Hippocampal formation (tissue), 2 donors: ENCODE measurements around the gene ASXL2.
"Not testable (repeated sequence)": the region's sequence is repeated elsewhere in the genome, so short reads cannot be mapped to it uniquely, and the experiment has no call there.

Experiments
- DNase-seq, 2 donors: peaks; one replicate each; lab custom pipeline; 2025; lab: John Stamatoyannopoulos, UW

ASXL2 gene

DNA sequence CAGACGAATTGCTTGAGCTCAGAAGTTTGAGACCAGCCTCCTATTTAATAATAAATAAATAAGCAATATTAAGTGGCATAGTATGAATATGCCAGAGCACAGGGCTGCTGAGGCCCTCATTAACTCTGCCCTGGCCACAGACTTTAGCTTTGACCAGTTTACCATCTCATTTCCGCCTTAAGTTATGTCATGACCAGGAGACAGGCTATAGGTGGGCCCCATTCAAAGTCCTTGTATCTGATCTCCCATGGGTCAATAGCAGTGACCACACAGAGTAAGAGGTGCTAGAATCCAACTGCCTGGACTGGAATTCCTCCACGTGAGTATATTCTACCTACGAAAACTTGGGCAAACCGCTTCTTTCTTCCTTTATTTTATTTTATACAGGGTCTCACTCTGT, 13.4 kb upstream of the ASXL2 start:
- no peak for DNase-seq

GRCh38 chr2:25887624-25888242, 9.4 kb upstream of the ASXL2 start:
- no peak for DNase-seq

DNA sequence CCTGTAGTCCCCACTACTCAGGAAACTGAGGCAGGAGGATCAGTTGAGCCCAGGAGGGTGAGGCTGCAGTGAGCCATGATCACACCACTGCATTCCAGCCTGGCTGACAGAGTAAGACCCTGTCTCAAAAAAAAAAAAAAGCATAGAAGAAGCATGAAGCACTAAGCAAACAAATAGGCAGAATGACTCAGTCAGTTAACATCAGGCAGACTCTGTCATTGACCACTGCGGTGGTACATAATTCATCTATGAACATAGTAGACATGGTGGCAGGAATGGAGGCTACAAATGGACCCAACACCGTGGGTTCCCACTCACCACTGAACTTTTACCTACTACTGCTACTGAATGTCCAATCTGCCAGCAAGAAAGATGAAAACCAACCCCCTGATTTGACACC, 7.6 kb upstream of the ASXL2 start:
- DNase-seq: no peak

DNA sequence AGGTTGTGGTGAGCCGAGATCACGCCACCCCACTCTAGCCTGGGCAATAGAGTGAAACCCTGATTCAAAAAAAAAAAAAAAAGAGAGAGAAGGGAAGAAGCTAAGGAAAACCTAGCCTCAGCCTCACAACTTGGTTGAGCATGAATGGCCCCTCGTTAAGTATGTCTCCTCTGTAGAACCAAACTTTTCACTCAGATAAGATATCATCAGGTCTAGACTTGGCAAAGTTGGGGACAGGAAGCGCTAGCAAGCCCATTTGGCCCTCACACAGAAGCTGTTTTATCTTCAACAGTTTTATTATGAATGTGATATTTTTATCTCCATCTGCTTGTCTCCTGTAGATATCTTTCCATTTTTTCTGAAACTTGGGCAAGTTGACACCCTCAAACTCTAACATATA, 3.5 kb upstream of the ASXL2 start:
- no peak for DNase-seq

GRCh38 chr2:25879133-25879730, 945 bp upstream of the ASXL2 start:
- no peak for DNase-seq

- DNase-seq: peak; percentile 59 to 60
Measured at GRCh38 chr2:25877431-25878360, 591 bp downstream of the ASXL2 start.

- DNase-seq: no peak
Measured at GRCh38 chr2:25872134-25872533, 6.2 kb downstream of the ASXL2 start.

DNA sequence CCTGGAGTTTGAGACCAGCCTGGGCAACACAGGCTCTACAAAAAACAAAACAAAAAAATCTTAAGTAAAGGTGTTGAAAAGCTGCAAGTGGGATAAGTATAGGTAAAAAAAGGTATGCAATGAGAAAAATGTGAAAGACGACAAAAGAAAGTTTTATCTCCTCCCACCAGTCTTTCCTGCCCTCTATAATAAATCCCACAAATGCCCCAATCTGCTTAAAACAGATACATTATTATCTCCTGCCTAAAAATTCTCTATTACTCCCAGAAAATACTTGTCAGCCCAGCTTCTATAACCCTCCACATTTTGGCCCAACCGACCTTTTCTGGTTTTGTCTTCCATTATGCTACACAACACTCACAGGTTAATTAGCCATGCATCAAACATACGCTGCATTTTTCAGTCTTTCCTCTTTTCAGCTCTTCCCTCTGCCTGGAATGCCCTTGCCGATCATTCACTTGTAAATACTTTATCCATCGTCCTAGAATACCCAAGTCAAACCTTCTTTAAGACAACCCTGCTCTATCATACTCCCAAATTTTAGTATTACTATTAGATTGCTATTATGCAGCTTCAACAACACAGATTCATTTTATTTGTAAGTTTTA, 10.8 kb downstream of the ASXL2 start:
- DNase-seq: no peak

GRCh38 chr2:25856377-25856776, 21.9 kb downstream of the ASXL2 start:
- no peak for DNase-seq

DNA sequence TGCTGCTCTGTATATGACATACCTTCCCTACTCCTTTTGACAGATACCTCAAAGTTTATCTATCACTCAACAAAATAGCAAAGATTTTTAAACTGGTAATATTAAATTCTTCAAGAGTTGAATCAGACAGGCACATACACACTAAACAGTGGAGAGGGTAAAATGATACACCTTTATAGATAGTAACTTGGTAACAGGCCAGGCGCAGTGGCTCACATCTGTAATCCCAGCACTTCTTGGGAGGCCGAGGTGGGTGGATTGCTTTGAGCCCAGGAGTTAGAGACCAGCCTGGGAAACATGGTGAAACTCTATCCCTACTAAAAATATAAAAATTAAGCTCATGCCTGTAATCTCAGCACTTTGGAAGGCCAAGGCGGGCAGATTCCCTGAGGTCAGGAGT, 23.2 kb downstream of the ASXL2 start:
- no peak for DNase-seq

- no peak for DNase-seq
Measured at GRCh38 chr2:25854613-25855012, 23.7 kb downstream of the ASXL2 start.

DNA sequence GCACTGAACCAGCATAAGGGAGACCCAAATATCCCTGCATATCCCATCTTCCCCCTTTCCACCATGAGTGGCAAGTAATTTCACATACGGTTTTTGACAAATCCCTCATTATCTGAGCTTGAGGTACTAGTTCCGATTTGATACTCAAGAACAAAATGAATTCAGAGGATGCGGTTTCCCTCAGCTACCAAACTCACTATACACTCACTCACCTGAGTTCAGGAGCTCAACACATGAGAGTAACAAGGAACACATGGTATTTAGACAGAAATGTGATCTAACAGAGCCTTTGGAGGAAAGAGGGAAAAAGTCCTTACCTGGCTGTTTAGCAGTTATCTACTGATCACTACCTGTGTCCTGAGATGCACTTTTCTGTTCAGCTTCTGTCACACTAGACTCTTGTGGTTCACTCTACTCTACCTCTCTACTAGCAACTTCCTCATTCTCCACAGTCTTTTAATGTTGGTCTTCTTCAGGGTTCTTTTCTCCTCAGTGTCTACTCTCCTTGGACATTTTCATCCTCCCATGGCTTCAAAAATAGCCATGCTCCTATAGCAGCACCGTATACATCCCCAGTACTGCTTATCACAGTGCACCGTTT, 25.1 kb downstream of the ASXL2 start:
- DNase-seq: no peak

DNA sequence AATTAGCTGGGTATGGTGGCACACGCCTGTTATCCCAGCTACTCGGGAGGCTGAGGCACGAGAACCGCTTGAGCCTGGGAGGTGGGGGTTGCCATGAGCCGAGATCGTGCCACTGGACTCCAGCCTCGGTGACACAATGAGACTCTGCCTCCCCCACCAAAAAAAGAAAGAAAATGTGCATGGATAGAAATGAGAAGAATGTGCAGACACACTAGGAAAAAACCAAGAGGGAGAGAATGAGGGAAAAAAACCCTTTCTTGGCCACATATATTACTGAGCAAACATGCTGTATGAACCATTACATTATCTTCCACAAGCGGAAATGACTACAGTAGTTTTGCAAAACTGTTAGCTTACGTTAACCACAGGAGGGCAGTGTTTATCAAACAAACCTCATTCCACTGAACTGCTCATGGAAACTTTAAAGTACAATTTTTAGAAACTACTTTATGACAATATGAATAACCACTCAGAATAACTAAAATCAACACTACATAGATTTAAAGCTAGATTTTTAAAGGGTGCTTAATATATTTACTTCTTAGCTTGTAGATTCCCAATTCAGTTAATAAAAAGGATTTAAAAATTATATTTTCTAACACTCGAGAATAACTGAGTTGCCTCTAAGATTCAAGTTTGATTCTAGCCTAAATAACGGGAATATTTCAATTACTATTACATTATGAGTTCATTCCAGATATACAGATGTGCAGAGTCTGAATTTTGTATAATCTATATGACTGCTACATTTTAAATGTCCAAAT, 26.4 kb downstream of the ASXL2 start:
- DNase-seq: peak; percentile 2 to 62

DNA sequence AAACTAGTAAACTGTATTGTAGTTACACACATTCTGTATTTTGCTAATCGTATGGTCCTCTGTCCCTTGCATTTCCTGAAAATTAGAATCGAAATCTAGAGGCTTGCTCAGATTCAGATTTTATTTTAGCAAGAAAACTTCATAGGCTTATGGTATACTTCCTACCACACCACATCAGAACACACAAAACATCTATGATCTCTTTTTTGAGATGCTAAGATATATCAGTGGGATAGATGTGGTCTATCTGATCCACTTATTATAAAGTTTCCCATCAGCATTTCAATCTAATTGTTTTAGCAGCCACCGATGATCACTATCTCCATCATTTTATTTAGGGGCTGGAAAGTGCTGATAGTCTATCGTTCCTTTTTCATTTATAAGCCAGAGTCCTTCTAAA, 27.9 kb downstream of the ASXL2 start:
- not testable (repeated sequence) for DNase-seq

DNA sequence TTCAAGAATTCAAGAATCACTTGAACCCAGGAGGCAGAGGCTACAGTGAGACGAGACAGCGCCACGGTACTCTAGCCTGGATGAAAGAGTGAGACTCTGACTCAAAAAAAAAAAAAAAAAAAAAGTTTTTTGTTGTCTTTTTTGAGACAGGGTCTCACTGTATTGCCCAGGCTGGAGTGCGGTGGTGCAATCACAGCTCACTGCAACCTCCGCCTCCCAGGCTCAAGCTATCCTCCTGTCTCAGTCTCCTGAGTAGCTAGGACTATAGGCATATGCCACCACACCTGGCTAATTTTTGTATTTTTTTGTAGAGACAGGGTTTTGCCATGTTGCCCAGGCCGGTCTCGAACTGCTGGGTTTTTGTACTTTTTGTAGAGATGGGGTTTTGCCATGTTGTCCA, 28.9 kb downstream of the ASXL2 start:
- not testable (repeated sequence) for DNase-seq

- no peak for DNase-seq
Measured at GRCh38 chr2:25845843-25846505, 32.3 kb downstream of the ASXL2 start.

- no peak for DNase-seq
Measured at GRCh38 chr2:25844089-25844488, 34.2 kb downstream of the ASXL2 start.

GRCh38 chr2:25842155-25842554, 36.1 kb downstream of the ASXL2 start:
- DNase-seq: no peak

- DNase-seq: no peak
Measured at GRCh38 chr2:25838152-25838756, 40.0 kb downstream of the ASXL2 start.

DNA sequence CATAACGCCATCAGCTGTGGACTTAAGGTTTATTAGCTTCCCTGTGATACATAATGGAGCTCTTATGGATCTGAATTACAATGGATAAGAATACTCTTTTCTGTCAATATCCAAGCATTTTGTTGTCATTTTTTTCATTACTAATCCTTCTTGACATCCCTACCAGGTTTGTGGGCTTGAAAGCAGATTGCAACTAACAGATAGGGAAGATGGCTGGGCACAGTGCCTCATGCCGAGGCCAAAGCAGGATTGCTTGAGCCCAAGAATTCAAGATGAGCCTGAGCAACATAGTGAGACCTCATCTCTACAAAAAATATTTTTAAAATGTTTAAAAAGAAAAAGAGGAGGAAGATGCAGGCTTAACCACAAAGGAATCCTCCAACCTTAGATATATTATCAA, 42.4 kb downstream of the ASXL2 start:
- no peak for DNase-seq
